Measurements from ENCODE around the gene TRPM5.
A peak's percentile ranks its signal among the peaks of the same experiment; 100 is the strongest.

TRPM5 gene

GRCh38 chr11:2436013-2436520 is 8.2 kb downstream of the TRPM5 start:
- no peak for DNase-seq

GRCh38 chr11:2435288-2436012 is 8.9 kb downstream of the TRPM5 start:
- DNase-seq = no peak

GRCh38 chr11:2434506-2435255 is 9.6 kb downstream of the TRPM5 start:
- DNase-seq = no peak

- no peak for DNase-seq
Measured at GRCh38 chr11:2434008-2434407, 10.3 kb downstream of the TRPM5 start.

GRCh38 chr11:2433106-2433925 is 11.0 kb downstream of the TRPM5 start:
- no peak for DNase-seq

- DNase-seq = no peak
Measured at GRCh38 chr11:2432628-2433071, 11.7 kb downstream of the TRPM5 start.

- DNase-seq = no peak
Measured at GRCh38 chr11:2432171-2432621, 12.1 kb downstream of the TRPM5 start.

- DNase-seq = no peak
Measured at GRCh38 chr11:2431395-2431794, 12.9 kb downstream of the TRPM5 start.

- peak; percentile 77 to 90 for DNase-seq
Measured at GRCh38 chr11:2428322-2428795, 16.0 kb downstream of the TRPM5 start.

- DNase-seq = no peak
Measured at GRCh38 chr11:2427721-2428321, 16.5 kb downstream of the TRPM5 start.

GRCh38 chr11:2426826-2427521 is 17.3 kb downstream of the TRPM5 start:
- DNase-seq = no peak

- DNase-seq = no peak
Measured at GRCh38 chr11:2426221-2426620, 18.1 kb downstream of the TRPM5 start.

- no peak for DNase-seq
Measured at GRCh38 chr11:2425506-2425905, 18.8 kb downstream of the TRPM5 start.

- DNase-seq = no peak
Measured at GRCh38 chr11:2424811-2425495, 19.4 kb downstream of the TRPM5 start.

- DNase-seq = no peak
Measured at GRCh38 chr11:2423157-2424025, 20.9 kb downstream of the TRPM5 start.

GRCh38 chr11:2422461-2423156 is 21.7 kb downstream of the TRPM5 start:
- no peak for DNase-seq

GRCh38 chr11:2421996-2422395 is 22.3 kb downstream of the TRPM5 start:
- DNase-seq = no peak

- no peak for DNase-seq
Measured at GRCh38 chr11:2421226-2421994, 22.9 kb downstream of the TRPM5 start.
